ENCODE data around the gene CHRM4.
"Not testable (repeated sequence)": the region's sequence is repeated elsewhere in the genome, so short reads cannot be mapped to it uniquely, and the experiment has no call there.

The CHRM4 gene

DNA sequence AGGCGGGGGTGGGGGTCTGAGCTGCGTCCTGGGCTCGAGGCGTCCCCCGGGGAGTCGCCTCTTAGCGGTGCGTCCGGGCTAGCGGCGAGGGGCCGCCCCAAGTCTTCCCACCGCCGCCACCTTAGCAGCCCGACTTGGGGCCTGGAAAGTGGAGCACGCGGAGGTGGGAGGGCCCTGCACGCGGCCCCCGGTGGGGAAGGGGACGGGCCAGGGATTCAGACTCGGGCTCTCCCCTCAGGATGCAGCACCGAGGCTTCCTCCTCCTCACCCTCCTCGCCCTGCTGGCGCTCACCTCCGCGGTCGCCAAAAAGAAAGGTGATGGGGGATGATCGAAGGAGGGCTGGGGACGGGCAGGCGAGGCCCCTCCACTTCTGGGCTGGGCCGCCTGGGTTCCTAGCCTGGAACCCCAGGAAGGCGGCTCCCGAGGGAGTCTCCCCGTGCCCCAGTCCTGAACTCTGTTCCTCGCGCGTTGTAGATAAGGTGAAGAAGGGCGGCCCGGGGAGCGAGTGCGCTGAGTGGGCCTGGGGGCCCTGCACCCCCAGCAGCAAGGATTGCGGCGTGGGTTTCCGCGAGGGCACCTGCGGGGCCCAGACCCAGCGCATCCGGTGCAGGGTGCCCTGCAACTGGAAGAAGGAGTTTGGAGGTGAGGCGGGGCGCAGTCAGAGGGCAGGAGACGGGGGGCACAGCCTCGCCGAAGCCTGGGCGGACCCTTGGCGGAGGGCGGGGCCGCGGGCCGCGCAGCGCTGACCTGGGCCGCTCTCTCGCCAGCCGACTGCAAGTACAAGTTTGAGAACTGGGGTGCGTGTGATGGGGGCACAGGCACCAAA is 9.5 kb downstream of the CHRM4 start:
- no peak for DNase-seq

DNA sequence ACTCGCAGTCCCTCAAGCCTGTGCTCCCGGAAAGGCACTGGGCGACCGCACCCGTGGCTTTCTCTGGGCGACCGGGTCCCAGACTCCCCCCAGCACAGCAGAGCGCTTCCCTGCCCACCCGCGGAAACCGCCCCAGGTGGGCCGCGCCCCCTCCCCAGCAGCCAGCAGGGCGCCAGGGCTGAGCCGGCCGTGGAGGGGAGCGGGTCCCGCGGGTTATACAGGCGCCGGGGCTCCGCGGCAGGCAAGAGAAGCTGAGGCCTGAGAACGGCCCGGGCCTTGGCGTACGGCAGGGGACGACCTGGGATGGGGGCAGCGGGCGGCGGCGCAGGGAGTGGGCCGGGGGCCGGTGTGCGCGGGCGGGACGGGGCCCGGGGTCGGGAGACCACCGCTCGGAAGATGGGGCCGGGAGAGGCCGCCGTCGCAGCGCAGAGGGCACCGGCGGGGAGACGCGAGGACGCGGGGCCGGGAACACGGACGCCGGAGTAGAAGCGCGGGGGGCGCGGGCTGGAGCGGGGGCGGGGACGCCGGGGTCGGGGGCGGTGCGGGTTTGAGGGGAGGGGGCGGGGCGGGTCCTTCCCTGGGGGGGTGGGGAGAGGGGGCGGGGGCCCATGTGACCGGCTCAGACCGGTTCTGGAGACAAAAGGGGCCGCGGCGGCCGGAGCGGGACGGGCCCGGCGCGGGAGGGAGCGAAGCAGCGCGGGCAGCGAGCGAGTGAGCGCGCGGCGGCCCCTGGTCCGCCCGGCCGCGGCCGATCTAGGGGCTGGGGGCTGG is 10.3 kb downstream of the CHRM4 start, which contains the start of gene MDK:
Gene MDK, plus strand, starts transcription at position 622 of the 771 bp plus-strand sequence. CDS start 389 bp downstream, outside the sequence.
- DNase-seq = no peak

DNA sequence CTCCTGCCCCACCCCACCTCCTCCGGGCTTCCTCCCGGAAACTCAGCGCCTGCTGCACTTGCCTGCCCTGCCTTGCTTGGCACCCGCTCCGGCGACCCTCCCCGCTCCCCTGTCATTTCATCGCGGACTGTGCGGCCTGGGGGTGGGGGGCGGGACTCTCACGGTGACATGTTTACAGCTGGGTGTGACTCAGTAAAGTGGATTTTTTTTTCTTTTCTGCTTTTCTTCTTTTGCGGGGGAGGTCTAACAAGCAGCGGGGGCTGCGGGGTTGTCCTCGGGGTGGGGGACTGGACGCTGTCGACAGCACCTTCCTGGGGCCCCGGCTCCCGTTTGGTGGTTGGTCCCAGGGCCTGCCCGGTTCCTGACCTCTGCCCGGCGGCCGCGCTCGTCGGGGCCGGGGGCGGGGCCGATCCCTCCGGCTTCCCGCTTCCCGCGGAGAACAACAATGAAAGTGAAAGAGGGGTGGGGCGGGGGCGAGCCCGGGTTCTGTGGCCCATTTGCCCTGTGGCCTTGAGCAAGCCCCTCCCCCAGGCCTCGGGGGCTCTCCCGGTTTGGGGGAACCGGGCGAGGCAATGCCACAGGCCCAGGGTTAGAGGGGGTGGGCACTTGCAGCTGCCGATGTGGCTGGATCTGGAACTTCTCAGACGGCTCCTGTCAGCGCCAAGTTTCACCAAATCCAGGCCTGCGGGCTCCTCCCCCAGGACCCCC is 11.1 kb downstream of the CHRM4 start:
- no peak for DNase-seq

DNA sequence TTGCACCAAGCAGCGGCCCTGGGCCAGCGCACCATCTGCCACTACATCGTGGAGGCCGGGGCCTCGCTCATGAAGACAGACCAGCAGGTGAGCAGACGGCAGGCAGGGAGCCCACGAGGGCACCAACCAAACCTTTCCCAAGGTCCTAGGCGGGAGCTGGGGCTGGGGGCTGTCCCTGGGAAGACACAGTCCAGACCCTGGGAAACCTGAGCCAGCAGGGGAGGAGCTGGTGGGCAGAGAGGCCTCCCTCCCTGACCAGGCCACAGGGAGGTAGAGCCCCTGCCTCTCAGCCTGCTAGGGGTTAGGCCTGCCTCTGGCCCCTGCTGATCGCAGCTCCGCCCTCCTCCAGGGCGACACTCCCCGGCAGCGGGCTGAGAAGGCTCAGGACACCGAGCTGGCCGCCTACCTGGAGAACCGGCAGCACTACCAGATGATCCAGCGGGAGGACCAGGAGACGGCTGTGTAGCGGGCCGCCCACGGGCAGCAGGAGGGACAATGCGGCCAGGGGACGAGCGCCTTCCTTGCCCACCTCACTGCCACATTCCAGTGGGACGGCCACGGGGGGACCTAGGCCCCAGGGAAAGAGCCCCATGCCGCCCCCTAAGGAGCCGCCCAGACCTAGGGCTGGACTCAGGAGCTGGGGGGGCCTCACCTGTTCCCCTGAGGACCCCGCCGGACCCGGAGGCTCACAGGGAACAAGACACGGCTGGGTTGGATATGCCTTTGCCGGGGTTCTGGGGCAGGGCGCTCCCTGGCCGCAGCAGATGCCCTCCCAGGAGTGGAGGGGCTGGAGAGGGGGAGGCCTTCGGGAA is 11.9 kb downstream of the CHRM4 start:
- not testable (repeated sequence) for DNase-seq

DNA sequence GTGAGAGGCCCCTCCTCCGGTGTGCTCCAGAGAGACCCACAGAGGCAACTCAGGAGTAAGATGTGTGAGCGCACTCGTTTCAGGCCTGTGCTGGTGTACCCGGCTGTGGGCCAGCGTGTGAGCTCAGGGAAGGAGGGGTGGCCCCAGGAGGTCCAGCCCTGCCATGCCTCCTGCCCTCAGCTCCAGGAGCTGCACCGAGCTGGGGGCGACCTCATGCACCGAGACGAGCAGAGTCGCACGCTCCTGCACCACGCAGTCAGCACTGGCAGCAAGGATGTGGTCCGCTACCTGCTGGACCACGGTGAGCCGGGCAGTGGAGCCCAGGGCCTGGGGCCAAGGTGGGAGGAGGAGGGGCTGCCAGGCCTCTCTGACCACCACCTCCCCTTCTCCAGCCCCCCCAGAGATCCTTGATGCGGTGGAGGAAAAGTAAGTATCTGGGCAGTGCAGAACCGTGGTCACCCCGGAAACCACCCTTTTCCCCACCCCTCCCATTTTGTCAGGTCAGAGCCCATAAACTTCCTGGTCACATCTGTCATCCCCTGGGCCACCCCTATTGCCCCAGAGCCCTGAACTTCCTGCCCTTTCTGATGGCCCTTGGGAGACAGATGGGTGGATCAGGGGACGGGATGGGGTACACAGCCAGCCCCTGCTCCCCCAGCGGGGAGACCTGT is 12.6 kb downstream of the CHRM4 start:
- DNase-seq = no peak

DNA sequence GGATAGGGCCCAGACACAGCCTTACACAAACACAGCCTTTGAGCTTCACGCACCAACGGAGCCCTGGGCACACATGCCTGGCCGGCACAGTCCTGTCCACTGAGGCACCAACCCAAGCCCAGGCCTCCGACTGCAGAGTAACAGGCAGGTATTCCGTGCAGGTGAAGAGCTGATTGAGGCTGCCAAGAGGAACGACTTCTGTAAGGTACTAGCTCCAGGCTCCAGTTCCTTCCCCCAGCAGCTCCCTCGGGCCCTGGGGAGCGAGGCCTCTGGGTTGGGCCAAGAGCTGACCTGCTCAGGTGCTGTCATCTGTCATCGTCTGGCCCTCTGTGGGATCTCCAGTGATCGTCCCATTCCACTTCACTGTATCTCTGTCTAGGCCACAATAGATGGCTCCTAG is 13.3 kb downstream of the CHRM4 start:
- DNase-seq = no peak

DNA sequence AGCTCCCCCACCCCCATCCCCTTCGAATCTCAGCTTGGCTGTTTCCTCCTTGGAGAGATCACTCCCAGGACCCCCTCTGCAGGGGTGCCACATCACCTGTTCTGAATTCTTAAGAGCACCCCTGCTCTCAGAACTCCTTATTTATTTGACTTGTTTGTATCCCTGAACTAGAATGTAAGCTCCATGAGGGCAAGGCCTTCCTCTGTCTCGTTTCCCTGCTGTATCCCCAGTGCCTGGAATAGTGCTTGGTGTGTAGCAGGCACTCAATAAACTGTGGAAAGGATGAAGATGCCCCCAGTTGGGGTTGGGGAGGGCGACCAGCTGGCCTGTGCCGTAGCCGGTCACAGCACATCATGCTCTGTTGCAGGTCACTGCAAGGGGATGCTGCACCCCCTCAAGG is 13.7 kb downstream of the CHRM4 start:
- no peak for DNase-seq

DNA sequence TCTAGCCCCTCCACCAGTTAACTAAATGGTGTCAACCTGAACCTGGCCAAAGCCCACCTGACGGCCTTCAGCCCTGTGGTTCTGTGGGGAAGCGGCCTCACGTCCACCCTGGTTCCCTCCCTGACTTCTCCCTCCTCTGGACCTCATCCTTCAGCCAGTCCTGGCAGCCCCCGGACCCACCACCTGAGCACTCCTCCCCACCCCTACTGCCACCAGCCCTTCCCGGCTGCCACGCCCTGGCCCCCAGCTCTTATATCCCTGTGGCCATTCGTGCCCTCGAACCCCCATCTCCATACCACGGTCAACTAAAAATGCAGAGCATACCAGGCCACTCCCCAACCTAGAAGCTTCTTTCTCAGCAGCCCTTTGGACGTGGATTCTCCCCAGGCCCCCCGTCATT is 14.3 kb downstream of the CHRM4 start:
- DNase-seq = no peak

DNA sequence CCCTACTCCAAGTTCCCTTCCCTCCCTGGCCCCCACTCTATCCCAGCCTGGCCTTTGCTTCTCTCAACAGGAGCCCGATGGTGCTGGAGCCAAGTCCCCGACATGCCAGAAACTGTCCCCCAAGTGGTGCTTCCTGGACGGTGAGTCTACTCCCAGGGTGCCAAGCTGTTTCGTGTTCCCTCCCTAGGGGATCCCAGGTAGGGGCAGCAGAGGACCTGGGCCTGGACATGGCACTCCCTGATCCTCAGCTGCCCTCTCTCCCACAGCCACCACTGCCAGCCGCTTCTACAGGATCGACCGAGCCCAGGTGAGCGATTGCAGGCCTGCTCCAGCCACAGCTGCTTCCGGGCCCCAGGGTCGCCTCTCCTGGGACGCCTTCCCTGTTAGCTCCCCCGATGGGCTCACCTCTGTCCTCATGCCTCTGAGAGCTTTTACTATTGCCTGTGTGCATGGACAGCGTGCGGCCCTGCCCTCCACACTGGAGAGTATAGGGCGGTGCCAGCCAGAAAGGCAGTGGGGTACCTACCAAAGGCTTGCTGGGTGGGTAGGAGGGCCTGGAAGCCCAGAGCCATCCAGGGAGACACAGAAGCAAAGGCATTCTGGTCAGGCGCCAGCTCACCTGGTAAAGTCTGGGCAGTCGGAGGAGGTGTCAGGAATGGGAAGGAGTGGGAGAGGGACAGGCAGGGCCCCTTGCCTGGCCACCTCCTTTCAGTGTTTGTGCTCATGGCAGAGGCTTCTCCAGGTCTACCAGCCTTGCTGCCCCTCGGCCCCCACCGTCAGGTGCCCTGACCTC is 15.1 kb downstream of the CHRM4 start:
- DNase-seq = no peak

DNA sequence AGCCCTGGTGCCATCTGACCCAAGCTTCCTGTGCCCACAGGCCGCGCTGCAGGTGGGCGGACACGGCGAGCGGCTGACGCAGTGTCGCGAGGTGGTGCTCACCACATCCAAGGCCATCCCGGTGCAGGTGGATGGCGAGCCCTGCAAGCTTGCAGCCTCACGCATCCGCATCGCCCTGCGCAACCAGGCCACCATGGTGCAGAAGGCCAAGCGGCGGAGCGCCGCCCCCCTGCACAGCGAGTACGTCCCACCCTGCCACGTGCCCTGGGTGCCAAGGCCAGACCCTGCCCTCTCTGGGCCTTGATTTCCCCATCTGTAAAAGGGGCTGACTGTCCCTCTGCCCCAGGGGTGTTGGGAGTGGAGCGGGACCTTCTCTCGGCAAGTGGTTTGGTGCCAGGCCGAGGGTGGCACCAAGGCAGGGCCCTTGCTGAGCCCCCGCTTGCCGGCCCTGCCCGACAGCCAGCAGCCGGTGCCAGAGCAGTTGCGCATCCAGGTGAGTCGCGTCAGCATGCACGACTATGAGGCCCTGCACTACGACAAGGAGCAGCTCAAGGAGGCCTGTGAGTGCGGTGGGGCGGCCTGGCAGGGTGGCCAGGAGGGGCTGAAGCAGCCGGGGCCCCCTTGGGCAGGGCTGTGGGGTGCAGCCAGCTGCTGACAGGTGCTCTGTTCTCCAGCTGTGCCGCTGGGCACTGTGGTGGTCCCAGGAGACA is 16.0 kb downstream of the CHRM4 start:
- no peak for DNase-seq

DNA sequence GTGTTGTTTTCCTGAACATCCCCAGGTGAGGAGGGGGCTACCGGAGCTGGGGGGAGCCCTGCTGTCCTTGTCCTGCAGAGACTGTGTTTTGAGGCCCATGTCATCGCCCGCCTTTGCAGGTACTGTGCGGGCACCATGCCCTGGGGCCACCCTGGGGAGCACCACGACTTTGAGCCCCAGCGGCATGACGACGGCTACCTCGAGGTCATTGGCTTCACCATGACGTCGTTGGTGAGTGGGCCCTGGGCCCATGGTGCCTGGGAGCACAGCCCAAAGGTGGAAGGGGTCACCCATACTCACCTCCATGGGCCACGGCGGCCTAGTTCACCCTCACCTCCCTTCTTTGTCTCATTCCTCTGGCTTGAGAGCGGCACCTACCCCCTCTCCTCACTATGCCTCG is 16.8 kb downstream of the CHRM4 start:
- no peak for DNase-seq

DNA sequence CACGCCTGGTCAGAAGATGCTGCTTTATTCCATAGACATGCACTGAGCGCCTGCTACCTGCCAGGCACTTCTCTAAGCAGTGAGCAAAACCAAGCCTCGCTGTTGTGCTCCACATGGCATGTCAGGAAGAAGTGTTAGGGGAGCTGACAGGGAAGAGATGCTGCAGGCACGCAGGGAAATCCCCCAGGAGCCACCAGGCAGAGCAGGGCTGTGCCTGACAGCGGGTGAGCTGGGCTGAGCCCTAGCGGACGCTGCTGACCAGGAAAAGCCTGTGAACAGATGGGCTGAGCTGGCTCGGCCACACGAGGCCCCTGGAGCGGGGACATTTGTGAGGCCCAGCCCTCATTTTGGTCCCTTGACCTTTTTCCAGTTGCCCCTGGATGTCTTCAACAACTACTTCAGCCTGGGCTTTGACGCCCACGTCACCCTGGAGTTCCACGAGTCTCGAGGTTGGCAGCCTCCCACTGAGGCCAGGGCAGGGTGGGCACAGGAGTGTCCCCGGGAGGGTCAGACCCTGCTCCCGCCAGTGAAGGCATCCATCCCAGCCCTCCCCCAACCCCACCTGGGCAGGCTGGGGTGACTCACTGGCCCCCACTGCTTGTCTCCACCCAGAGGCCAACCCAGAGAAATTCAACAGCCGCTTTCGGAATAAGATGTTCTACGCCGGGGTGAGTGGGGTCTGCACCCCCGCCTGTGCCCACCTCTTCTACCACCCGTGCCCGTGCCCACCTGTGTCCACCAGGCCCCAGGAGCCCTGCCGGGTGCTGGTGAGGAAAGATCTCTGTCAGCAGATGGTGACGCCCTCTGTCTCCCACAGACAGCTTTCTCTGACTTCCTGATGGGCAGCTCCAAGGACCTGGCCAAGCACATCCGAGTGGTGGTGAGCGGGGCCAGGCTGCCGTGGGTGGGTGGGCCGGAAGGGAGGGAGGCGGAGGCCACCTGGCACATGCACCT is 17.5 kb downstream of the CHRM4 start:
- no peak for DNase-seq

DNA sequence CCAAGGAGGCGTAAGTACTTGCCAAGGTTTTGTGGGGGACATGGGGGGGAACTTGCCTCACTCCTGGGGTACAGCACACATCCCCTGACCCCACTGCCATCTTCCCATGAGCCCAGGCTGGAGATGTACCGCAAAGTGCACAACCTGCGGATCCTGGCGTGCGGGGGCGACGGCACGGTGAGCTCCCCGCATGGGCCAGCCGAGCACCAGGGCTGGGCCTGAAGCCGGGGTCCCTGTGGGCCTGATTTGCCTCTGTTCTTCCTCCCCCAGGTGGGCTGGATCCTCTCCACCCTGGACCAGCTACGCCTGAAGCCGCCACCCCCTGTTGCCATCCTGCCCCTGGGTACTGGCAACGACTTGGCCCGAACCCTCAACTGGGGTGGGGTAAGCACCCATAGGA is 19.1 kb downstream of the CHRM4 start:
- DNase-seq = not testable (repeated sequence)

DNA sequence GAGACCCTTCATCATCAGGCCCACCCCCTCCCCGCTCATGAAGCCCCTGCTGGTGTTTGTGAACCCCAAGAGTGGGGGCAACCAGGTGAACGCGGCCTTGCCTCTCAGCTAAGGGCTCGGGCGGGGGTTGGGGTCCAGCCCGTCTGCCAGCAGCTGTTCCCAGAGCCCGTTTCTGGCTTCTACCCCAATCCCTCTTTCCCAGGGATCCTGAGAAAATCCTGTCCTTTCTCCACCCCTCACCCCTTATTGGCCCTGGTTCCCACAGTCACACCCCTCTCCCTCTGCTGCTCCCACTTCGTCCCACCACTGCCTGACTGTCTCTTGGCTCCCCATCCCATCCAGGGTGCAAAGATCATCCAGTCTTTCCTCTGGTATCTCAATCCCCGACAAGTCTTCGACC is 19.5 kb downstream of the CHRM4 start:
- no peak for DNase-seq

DNA sequence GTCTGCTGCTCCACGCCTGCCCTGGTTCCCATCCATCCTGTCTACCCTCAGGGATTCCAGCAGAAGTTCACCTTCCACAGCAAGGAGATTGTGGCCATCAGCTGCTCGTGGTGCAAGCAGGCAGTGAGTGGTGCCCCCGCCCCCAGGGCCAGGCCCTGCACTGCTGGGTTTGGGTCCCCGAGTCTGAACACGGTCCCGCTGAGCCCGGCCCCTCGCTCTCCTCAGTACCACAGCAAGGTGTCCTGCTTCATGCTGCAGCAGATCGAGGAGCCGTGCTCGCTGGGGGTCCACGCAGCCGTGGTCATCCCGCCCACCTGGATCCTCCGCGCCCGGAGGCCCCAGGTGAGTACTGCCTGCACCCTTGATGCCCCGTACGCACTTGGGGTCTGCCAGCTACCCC is 20.3 kb downstream of the CHRM4 start:
- not testable (repeated sequence) for DNase-seq

DNA sequence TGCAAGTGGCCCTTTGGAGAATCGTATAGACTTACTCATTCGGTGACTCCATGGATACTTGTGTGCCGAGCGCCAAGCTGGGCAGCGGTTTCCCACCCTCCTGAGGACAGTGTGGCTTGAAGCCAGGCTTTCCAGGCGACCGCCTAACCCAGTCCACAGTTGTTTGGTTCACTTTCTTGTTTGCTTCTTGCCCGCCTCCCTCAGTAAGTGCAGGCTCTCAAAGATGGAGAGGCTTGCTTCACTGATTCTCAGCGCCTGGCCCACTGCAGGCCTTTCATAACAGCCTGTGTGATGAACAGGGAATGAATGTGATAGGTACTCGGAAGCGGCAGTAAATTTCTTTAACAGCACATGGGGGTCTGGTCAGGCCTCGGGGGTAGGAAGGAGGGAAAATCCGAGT is 21.3 kb downstream of the CHRM4 start:
- DNase-seq = no peak

DNA sequence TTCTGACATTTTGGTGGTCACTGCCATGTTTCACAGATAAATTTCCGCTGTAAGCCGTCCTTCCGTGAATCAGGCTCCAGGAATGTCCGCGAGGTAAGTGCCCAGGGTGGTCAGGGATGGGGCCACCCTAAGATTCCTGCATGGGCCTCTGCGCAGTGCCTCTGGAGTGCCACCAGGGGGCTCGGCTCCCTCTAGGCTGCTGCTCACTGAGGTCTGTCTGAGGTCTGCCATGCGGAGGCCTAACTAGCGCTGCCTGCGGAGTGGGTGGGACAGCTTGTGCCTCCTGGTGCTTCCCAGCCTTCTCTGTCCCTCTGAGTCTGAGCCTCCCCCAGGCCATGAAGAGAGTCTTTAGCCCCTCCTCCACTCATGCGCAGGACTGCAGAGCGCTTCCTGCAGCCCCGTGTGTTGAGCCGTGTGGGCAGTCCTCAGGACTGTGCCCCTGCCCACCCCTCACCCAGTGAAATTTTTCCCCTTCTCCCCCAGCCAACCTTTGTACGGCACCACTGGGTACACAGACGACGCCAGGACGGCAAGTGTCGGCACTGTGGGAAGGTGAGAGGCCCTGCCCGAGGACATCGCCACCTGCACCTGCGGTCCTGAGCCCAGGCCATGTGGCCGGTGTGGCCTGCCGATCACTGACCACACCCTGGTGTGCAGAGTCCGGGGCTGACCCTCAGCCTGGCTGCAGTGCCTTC is 22.0 kb downstream of the CHRM4 start:
- DNase-seq = no peak

DNA sequence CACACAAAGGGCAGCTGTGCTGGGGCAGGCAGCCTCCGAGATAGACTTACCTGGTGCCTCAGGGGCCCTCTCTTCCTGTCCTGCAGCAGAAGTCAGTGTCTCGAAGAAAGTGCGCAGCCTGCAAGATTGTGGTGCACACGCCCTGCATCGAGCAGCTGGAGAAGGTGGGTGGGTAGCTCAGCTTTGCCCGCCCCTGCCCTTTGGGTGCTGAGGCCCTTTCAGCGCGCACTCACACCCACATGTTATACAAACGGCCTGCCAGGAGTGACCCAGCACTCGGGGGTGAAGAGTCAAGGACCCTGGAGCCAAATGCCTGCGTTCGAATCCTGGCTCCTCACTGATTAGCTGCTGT is 23.7 kb downstream of the CHRM4 start:
- DNase-seq = no peak

Data from cerebellar nuclear complex (tissue), 1 donor.